Nephron progenitor cell (in vitro differentiated cells): ENCODE measurements around the gene NCS1.

Source experiments
- DNase-seq: peaks from one replicate; pipeline ENCODE4 v3.0.0; 2021
- H3K27ac Mint-ChIP-seq: 2 replicates; pipeline ENCODE4 v1.8.0; 2021; ENCODE audit warnings: mild to moderate bottlenecking, moderate library complexity, mixed read lengths
- H3K27me3 Mint-ChIP-seq: 2 replicates; pipeline ENCODE4 v1.8.0; 2021; ENCODE audit warnings: mild to moderate bottlenecking, low read depth, mixed read lengths; ENCODE audit not compliant: poor library complexity
- H3K36me3 Mint-ChIP-seq: 2 replicates; pipeline ENCODE4 v1.8.0; 2021; ENCODE audit warnings: low read depth, mixed read lengths
- H3K4me1 Mint-ChIP-seq: 2 replicates; pipeline ENCODE4 v1.8.0; 2021; ENCODE audit warnings: mixed read lengths
- H3K4me3 Mint-ChIP-seq: 2 replicates; pipeline ENCODE4 v1.8.0; 2021; ENCODE audit warnings: mild to moderate bottlenecking, moderate library complexity, mixed read lengths
- H3K9me3 Mint-ChIP-seq: 2 replicates; pipeline ENCODE4 v1.8.0; 2021; ENCODE audit warnings: mild to moderate bottlenecking, moderate library complexity, mixed read lengths
- TF ChIP-seq, protein P1 (sequence below): fragments of 200-600 bp; sonication (generic); IDR thresholded peaks from 2 replicates; pipeline ENCODE4 v1.5.0; 2021; ENCODE audit warnings: antibody characterized with exemption

Gene NCS1

DNA sequence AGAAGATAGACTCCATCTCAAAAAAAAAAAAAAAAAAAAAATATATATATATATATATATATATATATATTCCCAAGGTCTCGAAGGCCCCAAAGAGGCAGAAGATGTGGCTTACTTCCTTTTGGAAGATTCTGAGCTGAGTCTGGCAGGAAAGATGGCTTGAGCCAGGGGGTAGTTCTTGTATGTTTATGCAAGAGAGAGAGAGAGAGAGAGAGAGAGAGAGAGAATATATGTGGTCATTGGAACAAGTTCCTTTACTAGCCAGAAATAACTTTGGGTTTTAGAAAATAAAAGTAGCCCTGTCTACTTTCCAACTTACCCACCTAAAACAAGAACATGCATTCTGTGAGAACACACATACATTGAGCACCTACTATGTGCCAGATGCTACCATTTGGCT, 17.6 kb downstream of the NCS1 start:
- peaks cover 88% of the 10 kb centered on the region for H3K4me1 Mint-ChIP-seq
- H3K4me3 Mint-ChIP-seq: no peak overlapping the region
- H3K36me3 Mint-ChIP-seq: no peaks in the 10 kb centered on the region
- H3K9me3 Mint-ChIP-seq: no peaks in the 10 kb centered on the region
- TF ChIP-seq, protein P1, sequence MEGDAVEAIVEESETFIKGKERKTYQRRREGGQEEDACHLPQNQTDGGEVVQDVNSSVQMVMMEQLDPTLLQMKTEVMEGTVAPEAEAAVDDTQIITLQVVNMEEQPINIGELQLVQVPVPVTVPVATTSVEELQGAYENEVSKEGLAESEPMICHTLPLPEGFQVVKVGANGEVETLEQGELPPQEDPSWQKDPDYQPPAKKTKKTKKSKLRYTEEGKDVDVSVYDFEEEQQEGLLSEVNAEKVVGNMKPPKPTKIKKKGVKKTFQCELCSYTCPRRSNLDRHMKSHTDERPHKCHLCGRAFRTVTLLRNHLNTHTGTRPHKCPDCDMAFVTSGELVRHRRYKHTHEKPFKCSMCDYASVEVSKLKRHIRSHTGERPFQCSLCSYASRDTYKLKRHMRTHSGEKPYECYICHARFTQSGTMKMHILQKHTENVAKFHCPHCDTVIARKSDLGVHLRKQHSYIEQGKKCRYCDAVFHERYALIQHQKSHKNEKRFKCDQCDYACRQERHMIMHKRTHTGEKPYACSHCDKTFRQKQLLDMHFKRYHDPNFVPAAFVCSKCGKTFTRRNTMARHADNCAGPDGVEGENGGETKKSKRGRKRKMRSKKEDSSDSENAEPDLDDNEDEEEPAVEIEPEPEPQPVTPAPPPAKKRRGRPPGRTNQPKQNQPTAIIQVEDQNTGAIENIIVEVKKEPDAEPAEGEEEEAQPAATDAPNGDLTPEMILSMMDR: no peak
- H3K27ac Mint-ChIP-seq: no peak overlapping the region
- peaks cover 9% of the 10 kb centered on the region for H3K27me3 Mint-ChIP-seq
- DNase-seq: no peak

- TF ChIP-seq, protein P1: no peak
- no peaks in the 10 kb centered on the region for H3K36me3 Mint-ChIP-seq
- no peak for DNase-seq
Observed at GRCh38 chr9:130191068-130191748, 19.0 kb downstream of the NCS1 start.

GRCh38 chr9:130191749-130192120, 19.5 kb downstream of the NCS1 start:
- Mint-ChIP-seq H3K36me3 (no peaks in the 10 kb centered on the region), H3K27ac (no peak overlapping the region), H3K4me1 (peaks cover 83% of the 10 kb centered on the region), H3K4me3 (no peak overlapping the region), H3K27me3 (peaks cover 9% of the 10 kb centered on the region), H3K9me3 (no peaks in the 10 kb centered on the region)
- TF ChIP-seq, protein P1: no peak
- no peak for DNase-seq

More at GRCh38 chr9:130191068-130191748, 19.0 kb downstream of the NCS1 start:
- H3K27ac Mint-ChIP-seq: no peak overlapping the region
- peaks cover 9% of the 10 kb centered on the region for H3K27me3 Mint-ChIP-seq
- no peaks in the 10 kb centered on the region for H3K9me3 Mint-ChIP-seq
- no peak overlapping the region for H3K4me3 Mint-ChIP-seq
- peaks cover 83% of the 10 kb centered on the region for H3K4me1 Mint-ChIP-seq

DNA sequence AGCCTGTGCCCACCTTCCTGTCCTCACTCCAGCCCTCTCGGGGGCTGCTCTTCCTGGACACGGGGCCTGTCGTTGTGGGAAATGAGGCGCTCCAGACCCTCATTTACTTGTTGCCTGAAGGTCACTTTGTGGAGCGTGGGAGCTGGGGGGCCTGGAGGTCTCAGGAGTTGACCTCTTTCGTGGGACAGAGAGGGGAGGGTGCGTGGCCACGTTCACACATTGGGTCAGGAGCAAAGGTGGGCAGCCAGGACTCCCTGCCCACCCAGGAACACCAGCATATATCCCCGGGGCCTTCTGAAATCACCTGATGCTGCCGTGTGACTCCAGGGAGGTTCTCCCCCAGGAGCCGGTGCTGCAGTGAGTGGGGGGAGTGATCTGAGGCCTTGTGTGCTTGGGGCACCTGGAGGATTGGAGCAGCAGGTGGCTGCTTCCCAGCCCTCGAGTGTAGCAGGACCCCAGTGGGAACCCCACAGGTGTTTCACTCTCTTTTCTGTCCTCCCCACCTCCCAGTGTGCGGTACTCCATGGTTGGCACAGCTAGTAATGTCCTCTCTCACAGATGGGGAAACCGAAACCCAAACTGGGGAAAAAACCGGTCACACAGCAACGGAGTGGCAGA, 20.3 kb downstream of the NCS1 start:
- H3K36me3 Mint-ChIP-seq: no peaks in the 10 kb centered on the region

GRCh38 chr9:130193103-130193502, 20.9 kb downstream of the NCS1 start:
- Mint-ChIP-seq H3K9me3 (no peaks in the 10 kb centered on the region), H3K27me3 (peaks cover 9% of the 10 kb centered on the region), H3K36me3 (no peaks in the 10 kb centered on the region), H3K4me1 (peaks cover 74% of the 10 kb centered on the region), H3K27ac (peak overlapping the region; percentile 88), H3K4me3 (peak overlapping the region; percentile 61)
- TF ChIP-seq, protein P1: no peak
- no peak for DNase-seq

More for the DNA sequence above, 20.3 kb downstream of the NCS1 start:
- DNase-seq: no peak
- H3K27me3 Mint-ChIP-seq: peaks cover 9% of the 10 kb centered on the region
- H3K4me1 Mint-ChIP-seq: peaks cover 80% of the 10 kb centered on the region
- peak overlapping the region; percentile 28 for H3K4me3 Mint-ChIP-seq
- H3K27ac Mint-ChIP-seq: peak overlapping the region; percentile 69
- TF ChIP-seq, protein P1: no peak
- H3K9me3 Mint-ChIP-seq: no peaks in the 10 kb centered on the region
